Measurements from ENCODE around the gene GAK.

The GAK gene

GRCh38 chr4:845233-845835 is 86.8 kb downstream of the GAK start:
- DNase-seq: peak; percentile 73

GRCh38 chr4:844752-845232 is 87.3 kb downstream of the GAK start:
- no peak for DNase-seq

- DNase-seq: no peak
Observed at GRCh38 chr4:839675-840443, 92.3 kb downstream of the GAK start.

GRCh38 chr4:837772-838171 is 94.3 kb downstream of the GAK start:
- DNase-seq: no peak

GRCh38 chr4:836750-837301 is 95.3 kb downstream of the GAK start:
- no peak for DNase-seq

- no peak for DNase-seq
Observed at GRCh38 chr4:836003-836511, 96.1 kb downstream of the GAK start.

GRCh38 chr4:835148-836002 is 96.7 kb downstream of the GAK start:
- no peak for DNase-seq

- DNase-seq: no peak
Observed at GRCh38 chr4:834368-835147, 97.6 kb downstream of the GAK start.

- DNase-seq: no peak
Observed at GRCh38 chr4:833731-834367, 98.3 kb downstream of the GAK start.

- no peak for DNase-seq
Observed at GRCh38 chr4:833156-833555, 99.0 kb downstream of the GAK start.

- no peak for DNase-seq
Observed at GRCh38 chr4:832536-832935, 99.6 kb downstream of the GAK start.

GRCh38 chr4:832108-832507 is 100.0 kb downstream of the GAK start:
- no peak for DNase-seq

- no peak for DNase-seq
Observed at GRCh38 chr4:831483-831805, 100.7 kb downstream of the GAK start.

- no peak for DNase-seq
Observed at GRCh38 chr4:830601-831482, 101.3 kb downstream of the GAK start.

- DNase-seq: no peak
Observed at GRCh38 chr4:829761-830600, 102.1 kb downstream of the GAK start.

GRCh38 chr4:829291-829690 is 102.8 kb downstream of the GAK start:
- no peak for DNase-seq

- no peak for DNase-seq
Observed at GRCh38 chr4:828641-829271, 103.4 kb downstream of the GAK start.

- no peak for DNase-seq
Observed at GRCh38 chr4:827209-828081, 104.7 kb downstream of the GAK start.
